HL-60/S4 treated with phorbol 12-myristate 13-acetate at 8.2 ng/mL for 4 days and 3 days (cell line): Measurements from ENCODE around the gene CHMP4A.

Experiments used
- in situ Hi-C: fragments of 300-500 bp; cut with MboI; formaldehyde crosslinking; loops from 2 replicates; pipeline ENCODE4 v1.15.0; 2022; ENCODE audit warnings: low sequenced_read_pairs

Gene CHMP4A

DNA sequence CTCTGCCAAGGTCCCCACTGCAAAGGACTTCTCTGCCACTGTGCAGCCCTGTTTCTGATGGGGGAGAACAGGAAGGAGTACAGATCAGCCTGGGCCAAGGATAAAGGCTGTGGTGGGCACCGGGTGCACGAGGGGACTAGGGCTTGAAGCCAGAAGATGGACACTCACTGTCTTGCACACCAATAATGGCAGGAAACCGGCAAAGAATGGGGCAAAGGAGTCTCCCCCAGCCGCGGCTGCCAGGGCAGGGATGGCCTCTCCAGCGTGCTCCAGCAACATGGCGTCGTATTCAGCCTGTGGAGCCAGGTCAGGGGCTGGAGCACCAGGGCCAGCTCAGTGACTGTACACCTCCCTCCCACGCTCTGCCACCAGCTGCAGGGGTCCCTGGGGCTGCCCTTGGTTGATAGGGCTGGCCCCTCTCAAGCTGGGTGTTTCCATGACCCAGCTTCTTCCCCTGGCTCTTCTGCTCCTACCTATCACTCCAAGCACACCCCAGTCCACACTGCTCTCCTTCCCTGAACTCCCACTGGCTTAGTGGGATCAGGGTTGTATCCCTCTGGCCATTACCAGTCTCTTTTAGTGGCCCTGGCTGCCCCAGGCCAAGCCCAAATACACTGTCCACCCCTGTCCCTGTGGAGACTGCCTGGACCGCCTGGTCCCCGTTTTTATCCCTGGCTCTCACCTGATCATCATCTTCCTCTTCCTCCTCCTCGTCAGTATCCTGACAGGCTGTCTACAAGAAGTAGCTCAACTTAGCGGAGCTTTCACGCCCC lies 31.0 kb downstream of the CHMP4A start:
- in situ Hi-C loops = no loop called here

DNA sequence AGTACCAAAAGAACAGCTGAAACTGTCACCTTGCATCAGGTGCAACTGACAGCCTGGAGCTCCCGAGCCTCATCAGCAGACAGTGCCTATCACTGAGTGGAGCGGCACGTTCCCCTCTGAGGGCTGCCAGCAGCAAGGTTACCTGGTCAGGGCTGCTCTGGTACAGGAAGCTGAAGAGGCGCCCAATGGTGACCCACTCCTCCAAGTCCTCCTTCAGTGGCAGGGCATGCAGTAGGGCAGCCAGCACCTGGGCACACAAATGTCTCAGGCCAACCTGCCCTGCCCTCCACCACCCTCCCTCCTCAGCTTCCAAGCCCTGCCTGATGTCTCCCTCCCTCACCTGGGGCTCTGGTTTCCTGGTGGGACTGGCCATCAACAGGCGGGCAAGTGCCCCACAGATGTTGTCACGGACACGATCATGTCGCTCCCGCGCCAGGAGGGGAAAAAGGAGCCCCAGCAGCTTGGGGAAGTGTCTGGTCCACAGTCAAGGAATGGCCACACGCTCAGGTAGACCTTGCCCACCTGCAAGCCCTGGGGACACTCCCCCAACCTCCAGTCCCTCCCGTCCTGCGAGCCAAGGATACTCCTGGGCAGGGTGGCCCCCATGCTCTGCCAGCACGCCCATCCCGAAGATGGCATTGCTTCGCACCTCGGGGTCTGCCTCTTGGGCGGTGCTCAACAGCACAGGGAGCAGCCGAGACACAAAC lies 31.8 kb downstream of the CHMP4A start:
- in situ Hi-C loops = no loop called here

DNA sequence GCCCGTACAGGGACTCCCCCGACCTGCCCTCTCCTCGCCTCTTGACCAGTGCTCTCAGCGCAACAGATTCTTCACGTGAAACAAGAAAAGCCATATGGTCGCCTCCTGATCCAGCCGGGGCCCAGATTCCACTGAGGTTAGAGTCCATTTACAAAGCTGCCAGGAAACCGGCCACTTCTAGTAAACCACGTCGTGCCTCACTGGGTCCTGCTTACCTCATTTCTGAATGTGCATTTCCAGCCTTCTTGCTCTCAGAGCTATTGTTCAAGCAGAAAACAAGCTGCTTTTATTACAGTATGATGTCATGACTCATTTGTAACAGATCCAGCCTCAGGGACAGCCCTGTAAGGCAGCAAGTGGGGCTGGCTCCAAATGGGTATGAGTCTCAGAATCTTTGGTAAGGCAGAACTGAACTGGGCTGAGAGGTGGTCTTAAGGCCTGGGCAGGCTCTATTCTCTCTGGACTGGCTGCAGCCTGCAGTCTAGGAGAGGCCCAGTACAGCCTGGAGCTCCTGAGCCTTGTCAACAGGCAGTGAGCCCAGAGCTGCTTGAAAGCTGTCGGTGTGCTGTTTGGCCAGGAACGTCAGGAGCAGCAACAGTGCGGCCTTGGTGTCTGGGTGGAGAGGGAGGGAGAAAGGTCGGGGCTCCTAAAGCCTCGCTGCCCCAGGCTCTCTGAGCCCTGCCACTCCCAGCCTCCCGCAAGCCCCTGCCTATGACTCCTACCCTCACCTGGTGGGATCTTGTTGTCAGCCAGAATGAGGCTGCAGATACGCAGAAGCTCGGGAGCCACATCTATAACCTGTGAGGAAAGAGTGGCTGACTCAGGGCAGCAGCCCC lies 33.1 kb downstream of the CHMP4A start:
- in situ Hi-C loops = no loop called here

DNA sequence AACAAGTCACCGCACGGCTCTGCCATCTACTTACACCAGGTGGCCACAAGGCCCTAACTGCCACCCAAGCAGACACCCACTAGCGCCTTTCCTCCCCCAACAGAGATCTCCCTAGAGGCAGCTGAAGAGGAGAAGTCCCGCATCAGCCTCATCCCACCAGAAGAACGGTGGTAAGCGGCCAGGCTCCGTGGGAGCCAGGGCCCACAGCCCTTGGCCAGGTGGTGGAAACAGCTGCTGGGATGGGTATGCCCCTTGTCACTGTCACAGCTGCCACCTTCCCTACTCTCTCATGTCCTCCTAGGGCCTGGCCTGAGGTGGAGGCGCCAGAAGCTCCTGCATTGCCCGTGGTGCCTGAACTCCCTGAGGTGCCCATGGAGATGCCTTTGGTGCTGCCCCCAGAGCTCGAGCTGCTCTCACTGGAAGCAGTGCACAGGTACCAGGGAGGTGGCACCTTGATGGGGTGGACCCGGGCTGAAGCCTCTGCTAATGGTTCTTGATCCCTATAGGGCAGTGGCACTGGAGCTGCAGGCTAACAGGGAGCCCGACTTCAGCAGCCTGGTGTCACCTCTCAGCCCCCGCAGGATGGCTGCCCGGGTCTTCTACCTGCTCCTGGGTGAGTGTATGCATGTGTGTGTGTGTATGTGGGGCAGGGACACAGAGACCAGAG lies 33.9 kb downstream of the CHMP4A start:
- in situ Hi-C loops = no loop called here

DNA sequence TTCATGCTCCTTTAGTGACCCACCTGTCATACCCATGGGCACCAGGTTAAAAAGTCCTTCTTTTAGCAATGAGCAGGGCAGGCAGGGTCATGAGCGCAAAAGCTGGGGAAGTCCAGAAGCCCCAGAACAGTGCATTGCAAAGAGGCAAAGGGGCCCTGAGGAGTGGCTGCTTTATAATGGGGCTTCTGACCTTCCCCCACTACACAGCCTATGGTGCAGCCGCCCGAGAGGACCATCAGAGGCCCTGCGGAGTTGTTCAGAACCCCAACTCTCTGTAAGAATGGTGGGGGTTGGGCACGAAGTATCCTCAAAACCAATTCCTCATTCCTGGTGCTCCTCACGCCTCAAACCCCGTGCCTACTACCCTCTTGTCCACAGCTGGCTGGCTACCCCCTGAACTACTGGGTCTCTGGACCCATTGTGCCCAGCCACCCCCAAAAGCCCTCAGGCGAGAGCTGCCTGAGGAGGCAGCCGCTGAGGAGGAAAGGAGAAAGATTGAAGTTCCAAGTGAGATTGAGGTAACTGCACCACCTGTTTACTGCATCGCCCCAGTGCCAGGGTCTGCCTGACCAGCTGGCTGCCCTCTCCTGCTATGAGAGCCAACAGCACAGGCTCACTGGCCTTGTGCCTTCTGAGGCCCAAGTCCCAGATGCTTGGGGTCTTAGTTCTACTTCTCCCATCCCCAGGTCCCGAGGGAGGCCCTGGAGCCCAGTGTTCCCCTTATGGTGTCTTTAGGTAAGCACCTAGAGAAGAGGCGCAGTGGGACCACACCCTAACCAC lies 34.7 kb downstream of the CHMP4A start:
- in situ Hi-C loops = no loop called here

DNA sequence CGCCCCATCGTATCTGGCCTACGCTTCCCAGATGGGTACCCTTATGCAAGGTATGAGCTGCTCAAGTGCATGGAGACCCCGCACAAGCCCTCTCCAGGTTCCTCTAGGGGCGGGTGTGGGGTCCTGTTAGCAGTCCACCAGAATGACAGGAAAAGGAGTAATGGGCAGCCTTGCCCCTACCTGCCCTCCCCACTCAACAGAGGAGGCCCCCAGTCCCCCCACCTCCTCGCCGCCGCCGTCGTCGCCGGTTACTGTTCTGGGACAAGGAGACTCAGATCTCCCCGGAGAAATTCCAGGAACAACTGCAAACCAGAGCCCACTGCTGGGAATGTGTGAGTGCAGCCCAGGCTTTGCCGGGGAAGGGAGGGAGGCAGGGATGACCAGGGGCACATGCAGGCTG lies 35.4 kb downstream of the CHMP4A start:
- in situ Hi-C loops = no loop called here

DNA sequence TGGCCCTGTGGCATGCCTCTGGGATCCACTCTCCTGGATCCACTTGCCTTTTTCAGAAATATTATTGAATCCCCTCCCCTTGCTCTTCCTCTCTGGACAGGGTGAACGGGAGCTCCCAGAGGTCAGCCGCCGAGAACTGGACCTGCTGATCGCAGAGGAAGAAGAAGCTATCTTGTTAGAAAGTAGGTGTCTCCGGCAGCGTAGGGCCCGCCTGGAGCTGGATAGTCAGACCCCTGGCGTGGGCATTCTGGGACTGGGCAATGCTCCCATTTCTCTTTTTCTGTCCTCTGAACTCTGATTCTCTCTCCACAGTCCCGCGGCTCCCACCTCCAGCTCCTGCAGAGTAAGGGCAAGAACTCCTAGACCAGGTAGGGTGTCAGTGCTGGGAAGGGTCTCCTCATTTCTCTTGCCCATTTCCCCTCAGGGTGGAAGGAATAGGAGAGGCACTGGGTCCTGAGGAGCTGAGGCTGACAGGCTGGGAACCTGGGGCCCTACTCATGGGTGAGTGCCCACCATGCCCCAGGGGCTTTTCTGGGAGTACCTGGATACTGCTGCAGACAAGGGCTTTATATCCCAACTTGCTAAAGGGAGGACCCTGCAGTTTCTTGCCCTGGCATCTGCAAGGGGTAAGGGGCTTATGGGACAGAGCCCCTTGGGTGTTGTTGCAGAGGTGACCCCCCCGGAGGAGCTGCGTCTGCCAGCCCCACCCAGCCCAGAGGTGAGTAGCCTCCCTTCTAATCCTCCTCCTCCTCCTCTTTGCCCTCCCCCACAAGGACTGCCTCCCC lies 36.1 kb downstream of the CHMP4A start:
- in situ Hi-C loops = no loop called here

DNA sequence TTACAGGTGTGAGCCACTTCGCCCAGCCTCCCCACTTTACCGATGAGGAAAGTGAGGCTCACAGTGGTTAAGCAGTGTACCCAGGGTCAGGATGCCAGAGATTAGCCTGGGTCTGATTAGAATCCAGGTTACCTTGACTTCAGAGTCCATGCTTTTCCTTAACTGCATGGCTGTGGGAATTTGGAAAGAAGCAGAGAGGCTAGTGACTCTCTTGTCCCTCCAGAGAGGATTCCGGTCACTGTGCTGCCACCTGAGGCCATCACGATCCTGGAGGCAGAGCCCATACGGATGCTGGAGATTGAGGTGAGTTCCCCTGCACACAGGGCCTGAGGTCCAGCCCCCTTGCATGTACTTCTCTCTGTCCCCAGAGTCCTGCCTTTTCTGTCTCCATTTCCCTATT lies 36.7 kb downstream of the CHMP4A start:
- in situ Hi-C loops = no loop called here

DNA sequence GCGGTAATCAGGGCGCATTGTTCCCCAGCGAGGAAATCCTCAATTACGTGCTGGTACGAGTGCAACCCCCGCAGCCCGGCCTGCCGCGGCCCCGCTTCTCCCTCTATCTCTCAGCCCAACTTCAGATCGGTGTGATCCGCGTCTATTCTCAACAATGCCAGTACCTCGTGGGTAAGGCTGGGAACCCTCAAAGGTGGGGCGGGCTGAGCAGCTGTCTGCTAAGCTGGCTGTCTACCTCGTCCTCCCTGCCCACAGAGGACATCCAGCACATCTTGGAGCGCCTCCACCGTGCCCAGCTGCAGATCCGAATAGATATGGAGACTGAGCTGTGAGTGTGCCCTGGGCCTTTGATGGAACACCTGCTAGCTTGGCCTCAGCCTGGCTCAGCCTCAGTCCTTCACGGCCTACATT lies 40.4 kb downstream of the CHMP4A start:
- in situ Hi-C loops = no loop called here

DNA sequence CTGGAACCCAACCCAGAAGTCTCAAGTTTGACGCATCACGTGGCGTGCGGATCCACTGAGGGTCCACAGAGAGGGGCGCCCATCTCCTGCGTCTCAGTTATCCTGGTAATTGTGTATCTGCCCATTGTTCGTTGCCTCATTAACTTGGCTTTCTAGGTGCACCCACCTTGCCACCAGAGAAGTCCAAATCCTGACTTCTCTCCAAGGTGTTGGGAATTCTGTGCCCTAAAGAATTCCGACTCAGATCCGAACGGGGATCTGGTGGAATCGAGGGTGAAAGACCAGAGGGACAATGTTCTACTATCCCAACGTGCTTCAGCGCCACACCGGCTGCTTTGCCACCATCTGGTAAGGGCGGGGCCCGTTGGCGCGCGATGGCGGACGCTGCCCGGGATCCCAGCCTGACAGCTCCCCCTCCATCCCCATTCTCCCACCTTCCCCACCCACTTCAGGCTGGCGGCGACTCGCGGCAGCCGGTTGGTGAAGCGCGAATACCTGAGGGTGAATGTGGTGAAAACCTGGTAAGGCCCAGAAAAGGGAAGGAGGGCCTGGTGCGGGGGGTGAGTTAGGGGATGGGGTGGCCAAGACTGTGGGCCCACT lies 40.9 kb downstream of the CHMP4A start:
- in situ Hi-C loops = no loop called here

DNA sequence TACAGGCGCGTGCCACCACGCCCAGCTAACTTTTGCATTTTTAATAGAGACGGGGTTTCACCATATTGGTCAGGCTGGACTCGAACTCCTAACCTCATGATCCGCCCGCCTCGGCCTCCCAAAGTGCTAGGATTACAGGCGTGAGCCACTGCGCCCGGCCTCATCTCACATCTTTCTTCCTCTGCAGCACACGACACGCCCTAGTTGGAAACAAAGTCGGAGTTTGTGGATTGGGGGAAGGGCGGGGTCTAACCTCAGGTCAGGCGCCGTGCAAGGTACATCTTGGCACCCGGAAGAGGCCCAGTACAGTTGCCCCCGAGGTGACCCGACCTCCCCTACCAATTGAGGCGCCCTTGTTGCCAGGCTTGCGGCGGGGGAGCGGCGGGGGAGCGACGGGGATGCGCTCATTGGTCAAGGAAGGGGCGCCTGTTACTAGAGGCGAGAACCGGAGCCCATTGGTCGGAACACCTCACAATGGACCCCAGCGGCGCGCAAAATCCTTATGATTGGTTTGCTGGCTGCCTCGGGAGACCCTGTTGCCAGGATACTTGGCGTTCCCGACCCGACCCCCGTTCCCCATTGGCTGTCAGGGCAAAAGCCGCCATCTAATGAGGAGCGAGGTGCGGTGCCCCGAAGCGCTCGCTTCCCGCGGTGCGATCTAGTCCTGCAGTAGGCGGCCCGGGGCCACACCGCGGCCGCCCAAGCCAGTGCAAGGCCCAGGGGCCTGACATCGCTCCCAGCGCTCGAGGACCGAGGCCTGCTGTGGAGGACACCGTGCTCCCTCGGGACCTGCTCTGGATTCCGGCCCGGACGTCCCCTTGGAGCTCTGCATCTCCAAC lies 41.6 kb downstream of the CHMP4A start, which contains the start of gene REC8:
Gene REC8 (plus strand): TSS at position 659 of the 839 bp plus-strand sequence. CDS start 473 bp downstream, outside the sequence.
- in situ Hi-C loops = no loop called here

DNA sequence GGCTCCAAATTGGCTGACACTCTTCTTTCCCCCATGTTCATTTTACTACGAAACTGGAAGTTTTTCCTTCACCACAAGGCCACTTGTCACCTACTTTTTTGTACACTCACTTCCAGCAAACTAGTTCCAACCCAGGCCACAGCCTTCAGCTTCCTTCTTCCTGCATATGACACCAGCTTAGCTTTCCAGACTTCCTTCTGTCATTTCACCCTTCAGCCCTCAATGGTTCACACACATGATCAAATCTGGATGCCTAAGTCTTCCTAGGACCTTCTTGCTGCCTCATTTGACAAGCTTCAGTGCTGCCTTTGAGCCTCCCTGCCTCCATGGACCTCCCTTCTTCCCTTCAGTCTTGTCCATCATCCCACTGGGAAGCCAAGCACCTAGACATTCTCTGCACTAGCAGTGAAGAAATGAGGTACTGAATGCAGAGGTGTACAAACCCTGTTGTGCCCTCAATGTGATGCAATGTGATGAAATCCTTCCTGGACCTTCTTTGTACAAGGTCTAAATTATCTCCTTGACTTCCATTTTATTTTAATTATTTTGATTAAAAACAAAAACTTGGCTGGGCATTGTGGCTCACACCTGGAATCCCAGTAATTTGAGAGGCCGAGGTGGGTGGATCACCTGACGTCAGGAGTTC lies 45.7 kb downstream of the CHMP4A start:
- in situ Hi-C loops = no loop called here

DNA sequence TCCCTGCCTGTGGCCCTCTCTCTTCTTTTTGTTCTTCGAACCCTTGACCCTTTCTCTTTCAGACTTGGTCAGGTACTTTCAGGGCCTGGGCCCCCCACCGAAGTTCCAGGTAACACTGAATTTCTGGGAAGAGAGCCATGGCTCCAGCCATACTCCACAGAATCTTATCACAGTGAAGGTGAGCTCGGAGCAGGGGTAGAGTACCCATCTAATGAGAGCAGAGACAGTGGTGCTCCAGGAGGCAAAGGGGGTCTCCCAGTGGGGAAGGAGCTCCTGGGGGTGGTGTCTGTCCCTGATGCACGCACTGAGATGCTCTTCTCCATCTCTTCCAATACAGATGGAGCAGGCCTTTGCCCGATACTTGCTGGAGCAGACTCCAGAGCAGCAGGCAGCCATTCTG lies 47.5 kb downstream of the CHMP4A start:
- in situ Hi-C loops = no loop called here

DNA sequence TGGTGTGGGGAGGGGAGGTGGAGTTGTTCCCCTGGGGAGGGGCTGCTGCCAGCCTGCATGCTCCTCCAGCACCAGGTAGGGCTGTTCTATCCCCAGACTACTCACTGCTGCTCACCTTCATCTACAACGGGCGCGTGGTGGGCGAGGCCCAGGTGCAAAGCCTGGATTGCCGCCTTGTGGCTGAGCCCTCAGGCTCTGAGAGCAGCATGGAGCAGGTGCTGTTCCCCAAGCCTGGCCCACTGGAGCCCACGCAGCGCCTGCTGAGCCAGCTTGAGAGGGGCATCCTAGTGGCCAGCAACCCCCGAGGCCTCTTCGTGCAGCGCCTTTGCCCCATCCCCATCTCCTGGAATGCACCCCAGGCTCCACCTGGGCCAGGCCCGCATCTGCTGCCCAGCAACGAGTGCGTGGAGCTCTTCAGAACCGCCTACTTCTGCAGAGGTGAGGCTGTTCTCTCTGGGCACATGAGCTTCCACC lies 48.7 kb downstream of the CHMP4A start:
- in situ Hi-C loops = no loop called here

DNA sequence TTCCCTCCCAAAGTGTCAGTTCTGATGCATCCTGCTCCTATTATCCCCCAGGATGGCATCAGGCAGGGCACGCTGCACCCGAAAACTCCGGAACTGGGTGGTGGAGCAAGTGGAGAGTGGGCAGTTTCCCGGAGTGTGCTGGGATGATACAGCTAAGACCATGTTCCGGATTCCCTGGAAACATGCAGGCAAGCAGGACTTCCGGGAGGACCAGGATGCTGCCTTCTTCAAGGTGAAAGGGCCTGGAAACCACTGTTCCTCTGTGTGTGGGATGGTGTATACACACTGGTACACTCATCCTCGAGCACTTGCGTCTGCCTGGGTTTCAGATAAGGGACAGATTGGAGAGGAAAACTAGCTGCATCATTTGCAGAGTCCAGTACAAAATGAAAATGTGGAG lies 51.2 kb downstream of the CHMP4A start:
- in situ Hi-C loops = no loop called here

DNA sequence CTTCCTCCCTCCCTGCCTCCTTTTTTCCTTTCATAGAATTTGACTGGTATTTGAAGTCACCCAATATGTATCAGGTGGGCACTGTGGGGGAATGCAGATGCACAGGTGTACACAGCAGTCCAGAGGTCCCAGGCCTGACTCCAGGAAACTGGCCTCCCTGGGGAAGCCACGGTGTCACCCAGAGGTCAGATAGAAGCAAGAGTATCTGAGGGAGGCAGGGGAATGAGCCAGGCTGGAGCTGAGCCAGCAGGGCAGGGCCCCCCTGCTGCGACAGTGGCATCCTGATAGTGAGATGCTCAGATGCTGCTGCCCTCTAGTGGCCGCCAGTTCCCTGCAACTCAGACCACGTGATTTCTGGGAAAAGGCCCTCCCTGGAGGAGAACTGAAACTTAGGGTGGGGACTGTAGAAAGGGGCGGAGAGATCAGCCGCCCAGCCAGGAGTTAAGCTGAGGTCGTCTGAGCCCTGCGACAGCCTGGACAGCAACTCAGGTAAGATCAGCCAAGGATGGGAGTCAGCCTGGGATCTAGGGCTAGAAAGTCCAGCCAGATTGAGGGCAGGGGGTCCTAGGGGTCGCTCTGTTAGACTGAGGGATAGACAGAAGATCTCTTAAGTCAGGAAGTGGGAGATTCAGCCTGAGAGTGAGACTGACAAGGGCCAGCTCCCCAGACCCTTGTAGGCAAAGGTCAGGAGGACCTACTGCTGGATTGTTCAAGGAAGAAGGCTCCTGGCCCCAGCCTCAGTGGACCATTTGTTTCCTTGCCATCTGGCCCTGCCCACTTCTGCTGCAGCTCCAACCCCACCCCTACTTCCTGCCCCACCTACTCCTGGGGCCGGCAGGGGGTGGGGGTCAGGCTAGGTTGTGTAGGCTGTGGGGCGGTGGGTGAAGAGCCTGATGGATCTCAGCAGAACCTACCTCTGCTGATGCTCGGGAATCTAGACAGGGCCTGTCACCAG lies 52.2 kb downstream of the CHMP4A start, which contains the start of gene IRF9:
Gene IRF9 (plus strand): TSS at position 416 of the 955 bp plus-strand sequence. CDS start 880 bp downstream, outside the sequence.
- in situ Hi-C loops = no loop called here
